Stimulated activated CD8-positive, alpha-beta memory T cell treated with anti-CD3 and anti-CD28 coated beads, Interleukin-4, amount 100 ng/mL, for 24 hours (primary cell): ENCODE data around the gene NRP2.

Experiments used
- DNase-seq: peaks from one replicate; pipeline ENCODE4 v3.0.0-alpha.2; 2020; ENCODE audit warnings: low read depth

NRP2 gene

GRCh38 chr2:205682239-205682970, at the start of gene NRP2:
Gene NRP2 (plus strand): TSS chr2:205682501. CDS start chr2:205683291, 790 bp downstream.
- no peak for DNase-seq

DNA sequence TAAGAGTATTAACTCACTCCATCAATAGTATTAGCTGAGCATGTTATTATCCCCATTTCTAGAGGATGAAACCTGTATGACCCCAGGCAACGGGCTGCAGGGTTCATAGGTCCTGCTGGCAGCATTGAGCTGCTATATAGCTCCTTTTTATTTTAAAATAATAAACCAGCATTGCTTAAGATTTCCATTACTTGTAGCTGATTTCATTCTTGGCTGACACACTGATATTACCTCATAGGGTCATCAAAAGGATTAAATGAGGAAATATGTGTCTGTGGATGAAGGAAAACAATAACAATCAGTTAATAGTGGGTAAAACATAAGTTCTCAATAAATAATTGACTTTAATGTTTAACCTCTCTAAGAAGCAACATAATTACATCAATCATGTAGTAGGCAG, 48.3 kb upstream of the NRP2 start:
- DNase-seq, result no peak

DNA sequence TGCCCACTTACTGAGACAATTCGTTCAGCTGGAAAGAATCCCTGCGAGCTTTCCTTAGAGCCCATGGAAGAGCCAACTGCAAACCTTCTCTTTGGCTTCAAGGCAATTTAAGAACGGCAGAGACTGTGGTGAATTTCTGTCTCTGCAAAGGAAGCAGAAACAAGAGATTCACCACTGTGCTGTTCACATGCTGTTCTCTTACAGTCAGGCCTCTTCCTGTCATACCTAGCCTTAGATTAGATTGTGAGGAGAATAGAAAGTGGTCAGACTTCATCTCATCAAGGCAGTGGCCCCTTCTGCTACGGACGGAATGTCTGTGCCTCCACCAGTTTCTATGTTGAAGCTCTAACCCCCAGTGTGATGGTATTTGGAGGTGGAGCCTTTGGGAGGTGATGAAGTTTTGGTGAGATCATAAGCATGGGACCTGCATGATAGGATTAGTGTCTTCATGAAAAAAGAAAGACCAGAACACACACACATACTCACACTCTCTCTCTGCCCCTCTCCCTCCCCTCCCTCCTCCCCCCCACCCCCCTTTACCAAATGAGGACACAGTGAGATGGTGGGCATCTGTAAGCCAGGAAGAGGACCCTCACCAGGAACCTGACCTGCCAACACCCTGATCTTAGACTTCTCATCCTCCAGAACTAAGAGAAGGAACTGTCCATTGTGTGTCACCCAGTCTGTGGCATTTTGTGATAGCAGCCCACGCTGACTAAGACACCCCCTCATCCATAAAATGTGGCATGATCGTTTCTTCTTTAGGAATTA, 45.6 kb upstream of the NRP2 start:
- no peak for DNase-seq

DNA sequence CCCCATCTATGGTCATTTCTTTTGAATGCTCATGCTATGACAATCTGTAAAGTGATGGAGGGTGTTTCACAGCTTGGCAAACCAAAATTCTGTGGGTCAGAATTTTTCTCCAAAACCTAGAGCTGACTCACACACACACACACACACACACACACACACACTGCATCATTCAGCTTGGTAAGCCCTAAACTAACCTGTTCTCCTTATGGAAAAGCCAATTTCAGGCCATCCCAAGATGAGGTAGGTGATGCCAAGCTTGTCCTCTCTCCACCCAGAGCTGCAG, 45.0 kb upstream of the NRP2 start:
- DNase-seq, result no peak

GRCh38 chr2:205637779-205638503, 44.4 kb upstream of the NRP2 start:
- no peak for DNase-seq

- no peak for DNase-seq
Measured at GRCh38 chr2:205640716-205641115, 41.6 kb upstream of the NRP2 start.

DNA sequence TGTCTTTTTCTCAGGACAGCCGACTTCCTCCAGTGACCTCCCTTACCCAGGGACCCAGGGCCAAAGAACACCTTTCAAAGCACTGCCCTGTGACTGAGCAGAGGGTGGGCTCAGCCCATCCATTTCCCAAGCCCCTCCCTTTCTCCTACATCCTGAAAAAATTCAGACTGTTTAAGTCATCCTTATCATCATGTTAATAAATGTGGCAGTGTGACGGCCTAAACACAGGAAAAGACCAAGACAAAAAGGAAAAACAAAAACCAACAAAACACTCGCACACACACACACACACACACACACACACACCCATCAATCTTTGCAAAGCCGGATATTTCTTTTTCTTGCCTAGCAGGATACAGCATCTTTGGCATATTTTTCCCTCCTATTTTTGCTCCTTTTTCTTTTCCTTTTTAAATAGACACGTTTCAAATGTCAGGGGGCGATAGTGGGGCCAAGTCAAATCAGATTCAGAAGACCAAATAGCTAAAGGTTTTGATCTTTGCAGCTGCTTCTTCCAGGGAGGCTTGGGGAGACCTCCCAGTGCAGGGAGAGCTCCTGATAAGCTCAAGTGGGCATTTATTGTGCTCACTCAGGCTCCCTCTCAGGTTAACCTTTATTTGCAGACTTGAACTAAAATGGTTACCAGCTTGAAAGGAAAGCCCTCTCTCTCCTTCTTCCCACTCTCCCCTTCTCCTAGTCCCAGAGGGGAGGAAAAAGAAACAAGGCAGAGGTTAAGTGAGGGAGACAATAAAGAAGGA, 39.5 kb upstream of the NRP2 start:
- no peak for DNase-seq

- no peak for DNase-seq
Measured at GRCh38 chr2:205643391-205643885, 38.9 kb upstream of the NRP2 start.

DNA sequence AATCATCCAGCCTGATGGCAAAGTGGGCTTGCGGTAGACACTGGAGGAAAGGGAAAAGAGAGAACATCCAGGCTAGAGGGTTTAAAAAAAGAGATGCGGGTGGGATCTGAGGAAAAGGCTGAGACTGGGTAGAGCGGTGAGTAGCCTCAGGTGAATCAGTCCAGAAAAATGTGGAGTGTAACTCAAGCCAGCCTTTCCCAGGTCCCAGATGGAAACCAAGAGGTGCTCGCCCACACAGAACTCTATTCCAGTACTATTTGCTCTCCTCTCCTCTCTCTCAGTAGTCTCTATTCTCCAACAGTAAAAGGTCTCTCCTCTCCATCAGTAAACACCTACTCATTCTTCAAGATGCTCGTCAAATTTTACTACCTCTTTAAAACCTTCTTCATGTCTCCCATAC, 38.3 kb upstream of the NRP2 start:
- DNase-seq, result no peak

GRCh38 chr2:205646680-205647079, 35.6 kb upstream of the NRP2 start:
- DNase-seq, result no peak

DNA sequence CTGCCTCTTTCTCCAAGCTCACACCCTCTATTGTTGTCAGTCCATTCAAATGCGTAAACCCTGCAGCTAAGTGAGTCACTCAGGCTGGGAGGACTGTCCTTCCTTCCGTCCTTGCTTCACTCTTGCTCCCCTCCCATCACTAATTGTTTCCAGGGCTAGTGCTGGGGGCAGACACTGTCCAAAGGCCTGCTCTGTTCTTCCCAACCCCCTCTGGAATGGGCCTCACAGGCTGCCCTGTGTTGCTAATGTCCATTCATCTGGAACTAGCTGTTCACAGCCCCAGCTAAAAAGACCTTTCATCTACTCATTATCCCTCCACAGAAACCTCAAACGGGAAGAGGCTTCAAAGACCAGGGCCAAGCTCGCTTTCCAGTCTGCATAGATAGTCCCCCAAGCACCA, 31.9 kb upstream of the NRP2 start:
- DNase-seq, result no peak

DNA sequence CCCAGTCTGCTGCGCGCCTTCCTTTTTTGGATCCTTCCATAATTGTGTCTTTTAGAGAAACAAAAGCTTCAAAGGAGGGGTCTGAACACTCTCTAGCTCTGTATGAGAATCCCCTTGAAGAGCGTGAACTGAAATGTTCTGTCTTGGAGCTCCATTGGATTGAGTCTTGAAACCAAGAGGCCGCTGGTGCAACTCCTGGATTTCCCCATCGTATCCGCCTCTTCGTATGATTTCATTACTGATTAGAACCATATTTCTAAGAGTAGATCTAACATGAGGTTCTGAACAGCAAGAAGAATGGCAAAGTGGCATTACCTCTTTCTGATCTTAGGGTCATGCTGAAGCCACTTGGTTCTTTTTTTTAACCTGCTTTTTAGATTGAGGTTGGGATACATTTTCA, 31.4 kb upstream of the NRP2 start:
- no peak for DNase-seq

DNA sequence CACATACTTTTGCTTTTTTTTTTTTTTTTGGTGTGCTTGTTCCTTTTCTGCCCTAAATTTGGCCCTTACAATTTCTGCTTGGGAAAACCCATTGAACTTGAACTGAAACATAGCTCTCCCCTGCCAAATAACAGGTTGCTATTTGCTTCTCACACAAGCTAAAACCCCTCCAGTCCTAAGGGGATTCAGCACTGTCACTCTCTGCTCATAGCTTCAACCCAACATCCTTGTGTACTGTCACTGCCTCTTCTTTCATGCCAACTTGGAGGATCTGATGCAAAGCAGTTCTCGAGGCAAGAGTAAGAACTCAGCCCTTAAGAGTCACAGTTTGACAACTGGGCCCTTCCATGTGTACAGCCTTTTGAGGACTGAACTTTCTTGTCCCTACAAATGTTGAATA, 30.6 kb upstream of the NRP2 start:
- no peak for DNase-seq

DNA sequence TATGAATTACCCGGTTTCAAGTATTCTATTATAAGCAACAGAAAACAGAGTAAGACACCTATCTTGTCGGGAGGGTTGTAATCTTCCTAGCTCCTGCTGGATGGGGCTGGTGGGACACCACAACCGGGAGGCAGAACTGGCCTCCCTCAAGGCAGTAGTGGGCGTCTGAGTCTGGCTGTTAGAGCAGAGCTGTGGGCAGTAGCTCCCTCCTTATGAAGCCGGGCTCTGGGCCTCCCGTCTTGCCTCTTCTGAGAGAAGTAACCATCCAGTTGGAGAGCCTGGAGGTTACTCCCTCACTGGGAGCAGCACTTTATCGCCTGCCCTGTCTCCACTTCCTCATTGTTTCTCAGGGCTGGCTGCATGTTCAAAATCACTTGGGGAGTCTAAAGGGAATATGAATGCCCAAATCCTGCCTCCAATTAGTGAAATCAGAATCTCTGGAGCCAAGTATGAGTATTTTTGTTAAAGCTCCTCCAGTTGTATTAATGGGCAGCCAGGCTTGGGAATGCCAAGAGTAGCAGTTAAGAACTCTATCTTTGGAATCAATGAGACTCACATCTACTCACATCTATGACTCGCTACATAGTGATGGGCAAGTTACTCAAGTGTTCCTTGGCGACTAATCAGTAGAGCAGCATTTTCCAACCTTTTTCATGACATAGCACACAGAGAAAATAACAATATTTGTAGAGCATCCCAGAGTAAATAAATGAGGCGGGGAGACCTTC, 27.3 kb upstream of the NRP2 start:
- DNase-seq, result no peak

- no peak for DNase-seq
Measured at GRCh38 chr2:205655779-205656456, 26.4 kb upstream of the NRP2 start.

- DNase-seq, result no peak
Measured at GRCh38 chr2:205656461-205656860, 25.8 kb upstream of the NRP2 start.

GRCh38 chr2:205656941-205657340, 25.4 kb upstream of the NRP2 start:
- no peak for DNase-seq

DNA sequence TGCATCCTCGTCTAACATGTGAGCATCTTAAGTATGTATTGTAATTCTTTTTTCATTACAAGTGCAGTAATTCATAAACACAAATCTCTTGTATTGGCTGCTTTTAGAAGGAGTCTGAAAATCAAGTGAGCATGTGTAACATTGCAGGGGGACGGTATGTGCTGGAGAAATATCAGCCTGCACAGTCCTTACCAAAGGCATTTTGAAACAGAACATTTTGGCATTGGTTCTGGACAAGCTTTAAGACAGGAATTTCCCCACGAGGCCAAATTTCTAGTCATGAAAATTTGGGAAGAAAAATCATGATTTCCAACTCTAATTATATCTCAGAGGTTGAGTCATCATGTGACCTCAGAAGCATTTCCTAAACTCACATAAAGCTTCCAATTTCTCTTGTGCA, 24.7 kb upstream of the NRP2 start:
- DNase-seq, result no peak

GRCh38 chr2:205658068-205658467, 24.2 kb upstream of the NRP2 start:
- no peak for DNase-seq

GRCh38 chr2:205658572-205658971, 23.7 kb upstream of the NRP2 start:
- DNase-seq, result no peak

DNA sequence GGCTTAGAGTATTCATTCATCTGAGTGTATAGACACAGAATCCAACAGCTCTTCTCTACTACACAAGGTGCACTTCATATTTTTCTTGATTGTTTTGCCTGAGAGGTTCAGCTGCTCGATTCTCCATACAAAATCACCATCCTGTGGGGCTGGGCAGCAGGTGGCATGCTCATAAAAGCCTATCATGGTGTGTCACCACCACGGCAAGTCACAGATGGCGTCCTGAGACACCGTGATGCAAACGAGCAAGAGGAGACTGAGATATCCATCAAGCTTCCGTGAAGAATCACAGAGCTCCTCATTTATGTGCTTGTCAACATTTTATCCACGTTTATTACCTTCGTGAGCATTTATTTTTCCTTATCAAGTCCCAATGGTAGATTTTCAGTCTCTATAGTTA, 22.4 kb upstream of the NRP2 start:
- DNase-seq, result no peak
